B cell (primary cell): Measurements from ENCODE around the gene B4GALT1.

Experiments used
- EZH2 ChIP-seq: IDR thresholded peaks from 2 replicates; pipeline ENCODE4 v1.6.1; 2012; ENCODE audit warnings: borderline replicate concordance, low read depth, mild to moderate bottlenecking, moderate library complexity, low read length; ENCODE audit not compliant: insufficient read depth, poor library complexity, severe bottlenecking
- TF ChIP-seq, protein P1 (sequence below): fragments of 200-600 bp; IDR thresholded peaks from one replicate; pipeline ENCODE4 v1.8.0; 2022; ENCODE audit warnings: antibody characterized with exemption, mild to moderate bottlenecking

DNA sequence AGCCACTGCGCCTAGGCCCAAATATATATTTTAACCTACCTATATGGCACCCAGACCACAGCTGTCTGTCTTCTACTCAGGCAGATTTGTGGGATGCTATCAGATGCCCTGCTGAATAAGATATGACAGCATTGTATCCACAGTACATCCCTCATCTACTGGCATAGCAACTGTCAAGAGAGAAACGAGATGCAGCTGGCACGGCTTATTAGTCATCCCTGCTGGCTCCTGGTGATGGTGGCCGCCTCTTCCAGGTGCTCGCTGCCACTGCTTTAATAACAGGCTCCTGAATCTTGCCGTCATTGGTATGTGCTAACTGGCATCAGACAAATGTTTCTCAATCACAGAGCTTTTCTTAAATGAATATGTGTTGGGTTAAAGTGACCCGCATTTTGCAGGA lies 34.0 kb downstream of the B4GALT1 start:
- TF ChIP-seq, protein P1, sequence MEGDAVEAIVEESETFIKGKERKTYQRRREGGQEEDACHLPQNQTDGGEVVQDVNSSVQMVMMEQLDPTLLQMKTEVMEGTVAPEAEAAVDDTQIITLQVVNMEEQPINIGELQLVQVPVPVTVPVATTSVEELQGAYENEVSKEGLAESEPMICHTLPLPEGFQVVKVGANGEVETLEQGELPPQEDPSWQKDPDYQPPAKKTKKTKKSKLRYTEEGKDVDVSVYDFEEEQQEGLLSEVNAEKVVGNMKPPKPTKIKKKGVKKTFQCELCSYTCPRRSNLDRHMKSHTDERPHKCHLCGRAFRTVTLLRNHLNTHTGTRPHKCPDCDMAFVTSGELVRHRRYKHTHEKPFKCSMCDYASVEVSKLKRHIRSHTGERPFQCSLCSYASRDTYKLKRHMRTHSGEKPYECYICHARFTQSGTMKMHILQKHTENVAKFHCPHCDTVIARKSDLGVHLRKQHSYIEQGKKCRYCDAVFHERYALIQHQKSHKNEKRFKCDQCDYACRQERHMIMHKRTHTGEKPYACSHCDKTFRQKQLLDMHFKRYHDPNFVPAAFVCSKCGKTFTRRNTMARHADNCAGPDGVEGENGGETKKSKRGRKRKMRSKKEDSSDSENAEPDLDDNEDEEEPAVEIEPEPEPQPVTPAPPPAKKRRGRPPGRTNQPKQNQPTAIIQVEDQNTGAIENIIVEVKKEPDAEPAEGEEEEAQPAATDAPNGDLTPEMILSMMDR = no peak
- TF ChIP-seq EZH2 = no peak
